NCI-H460 (cell line): ENCODE data around the gene ECT2L. TPM values are rescaled to one million over a fixed set of nuclear protein-coding genes. Genes with fewer than 3 reads are reported as not detected.

Experiments used
- DNase-seq: peaks from one replicate; pipeline ENCODE4 v3.0.0-alpha.2; 2016; ENCODE audit warnings: low read depth; ENCODE audit errors: extremely low read depth
- total RNA-seq: library from RNA; depleted of rRNA; stranded (reverse); fragments of >200 nt; shearing (Covaris generic); gene quantifications from 2 replicates; pipeline ENCODE4 v1.2.3, GENCODE V29; 2014

Gene ECT2L
- total RNA-seq, 1 experiment from 2014 or later, result not detected

DNA sequence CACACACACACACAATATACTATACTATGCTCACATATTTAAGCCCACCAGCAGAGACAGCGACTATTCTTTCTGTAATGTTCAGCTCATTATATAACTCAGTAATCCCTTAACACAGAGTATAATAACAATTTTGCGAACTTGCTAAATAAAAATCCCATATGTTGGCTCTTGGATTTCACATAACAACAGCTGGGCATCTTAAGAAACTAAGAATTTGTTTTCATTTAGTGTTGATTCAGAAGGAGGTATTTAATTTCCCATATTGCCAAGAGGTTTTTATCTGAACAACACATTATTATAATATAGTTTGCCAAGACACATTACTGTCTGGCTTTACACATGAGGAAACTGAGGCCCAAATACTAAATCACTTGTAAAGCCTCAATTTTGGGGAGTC, 7.4 kb downstream of the ECT2L start:
- no peak for DNase-seq

DNA sequence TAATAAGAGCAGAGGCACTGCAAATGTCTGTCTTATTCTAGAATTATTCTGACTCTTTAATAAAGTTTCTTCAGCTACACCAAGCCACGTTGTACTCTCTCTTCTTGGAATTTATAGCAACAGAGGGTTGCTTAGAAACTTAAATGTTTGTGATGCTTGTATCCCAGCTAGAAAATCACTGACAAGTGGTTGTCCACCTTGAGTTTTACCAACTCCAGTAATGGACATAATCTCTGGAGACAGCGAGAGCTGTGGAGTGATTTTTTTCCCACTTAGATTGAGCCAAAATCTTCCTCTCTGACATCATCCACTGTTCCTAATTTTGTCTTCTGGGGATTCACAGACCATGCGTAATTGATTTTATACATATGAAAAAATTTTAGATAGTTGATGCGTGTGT, 8.0 kb downstream of the ECT2L start:
- no peak for DNase-seq

DNA sequence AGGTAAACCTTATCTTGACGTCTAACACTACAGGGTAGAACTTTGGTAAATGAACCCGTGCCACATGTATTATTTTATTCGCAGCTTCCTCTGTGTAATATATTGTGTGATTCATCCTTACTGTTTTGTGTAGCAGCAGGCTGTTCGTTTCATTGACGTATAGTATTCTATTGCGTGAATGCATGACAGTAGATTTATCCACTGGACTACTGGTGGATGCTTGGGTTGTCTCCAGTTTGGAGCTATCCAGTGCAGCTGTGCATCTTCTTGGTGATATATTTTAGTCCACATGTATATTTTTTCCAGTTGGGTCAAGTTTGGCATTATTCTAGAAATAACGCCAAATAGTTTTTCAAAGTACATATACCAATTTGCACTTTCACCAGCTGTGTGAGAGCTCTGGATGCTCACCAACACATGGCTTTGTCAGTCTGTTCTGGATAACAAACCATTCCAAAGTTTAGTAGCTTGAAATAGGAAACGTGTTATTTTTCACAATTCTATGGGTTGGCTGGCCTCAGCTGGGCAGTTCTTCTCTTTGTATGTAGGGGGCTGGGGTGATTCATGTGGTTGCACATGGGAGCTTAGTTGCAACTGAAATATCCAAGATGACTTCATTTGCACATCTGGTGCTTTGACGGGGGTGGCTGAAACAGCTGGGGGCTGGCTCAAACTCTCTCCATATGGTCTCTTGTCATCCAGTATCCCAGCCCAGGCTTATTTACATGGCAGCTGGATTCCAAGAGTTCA, 9.3 kb downstream of the ECT2L start:
- DNase-seq, result no peak

DNA sequence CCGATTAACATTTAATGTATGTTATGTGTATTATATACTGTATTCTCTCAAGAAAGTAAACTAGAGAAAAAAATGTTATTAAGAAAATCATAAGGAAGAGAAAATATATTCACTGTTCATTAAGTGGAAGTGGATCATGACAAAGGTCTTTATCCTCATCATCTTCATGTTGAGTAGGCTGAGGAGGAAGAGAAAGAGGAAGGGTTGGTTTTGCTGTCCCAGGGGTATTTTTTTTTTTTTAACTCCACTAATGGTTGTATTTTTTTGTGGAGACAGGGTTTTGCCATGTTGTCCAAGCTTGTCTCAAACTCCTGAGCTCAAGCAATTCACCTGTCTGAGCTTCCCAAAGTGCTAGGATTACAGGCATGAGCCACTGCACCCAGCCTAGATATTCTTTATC, 11.0 kb downstream of the ECT2L start:
- no peak for DNase-seq

DNA sequence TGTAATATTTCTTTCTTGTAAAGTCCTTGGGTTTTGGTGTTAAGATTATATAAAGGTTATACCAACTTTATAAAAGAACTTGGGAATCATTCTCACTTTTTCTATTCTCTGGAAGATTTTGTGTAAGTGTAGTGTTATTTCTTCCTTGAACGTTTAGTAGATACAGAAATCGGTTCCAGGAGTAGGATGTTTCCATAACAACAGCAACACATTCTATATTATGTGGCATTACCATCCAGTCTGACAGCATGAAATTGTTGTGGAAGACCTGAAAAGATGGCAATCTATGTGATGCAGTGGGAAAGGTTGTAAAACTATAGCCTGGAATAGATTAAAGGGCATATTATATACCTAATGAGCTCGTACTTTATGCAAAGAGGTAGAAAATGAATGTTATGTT, 13.8 kb downstream of the ECT2L start:
- DNase-seq, result no peak

DNA sequence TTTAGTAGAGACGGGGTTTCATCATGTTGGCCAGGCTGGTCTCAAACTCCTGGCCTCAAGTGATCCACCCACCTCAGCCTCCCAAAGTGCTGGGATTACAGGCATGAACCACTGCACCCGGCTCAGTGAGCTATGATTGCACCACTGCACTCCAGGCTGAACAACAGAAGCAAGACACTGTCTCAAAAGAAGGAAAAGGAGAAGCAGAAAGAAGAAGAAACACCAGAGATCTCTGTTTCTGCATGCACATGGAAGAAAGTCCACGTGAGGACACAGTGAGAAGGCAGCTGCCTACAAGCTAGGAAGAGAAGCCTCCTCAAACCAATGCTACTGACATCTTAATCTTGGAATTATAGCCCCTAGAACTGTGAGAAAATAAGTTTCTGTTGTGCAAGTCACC, 16.0 kb downstream of the ECT2L start:
- no peak for DNase-seq

DNA sequence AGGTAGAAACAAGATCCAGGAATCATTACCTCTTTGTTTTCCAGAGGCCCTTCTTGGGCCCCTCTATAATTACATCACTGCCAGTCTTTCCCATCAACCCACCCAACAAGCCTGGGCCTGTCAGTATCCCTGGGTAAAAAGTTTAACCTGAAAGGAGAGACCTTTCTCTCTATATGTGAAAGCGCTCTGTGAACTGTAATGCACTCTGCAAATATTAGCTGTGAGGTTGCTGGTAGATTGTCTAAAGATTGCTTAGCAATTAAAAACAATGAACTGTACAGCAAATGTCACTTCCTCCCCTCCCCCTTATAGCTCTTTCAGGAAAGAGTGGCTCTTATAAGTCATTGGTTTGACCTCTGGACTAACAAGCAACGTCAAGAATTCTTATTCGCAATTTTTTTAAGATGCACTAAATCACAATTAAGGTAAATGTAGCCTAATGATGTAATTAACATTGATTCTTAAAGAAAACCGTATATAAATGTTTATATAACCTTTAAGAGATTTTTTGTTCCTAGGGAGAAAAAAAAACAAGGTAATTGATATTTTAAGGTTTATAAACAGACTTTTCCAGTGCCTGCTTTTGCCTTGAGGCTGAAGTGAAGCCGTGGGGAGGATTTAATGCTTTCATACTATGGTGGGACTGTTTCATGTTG, 18.4 kb downstream of the ECT2L start:
- DNase-seq, result no peak

DNA sequence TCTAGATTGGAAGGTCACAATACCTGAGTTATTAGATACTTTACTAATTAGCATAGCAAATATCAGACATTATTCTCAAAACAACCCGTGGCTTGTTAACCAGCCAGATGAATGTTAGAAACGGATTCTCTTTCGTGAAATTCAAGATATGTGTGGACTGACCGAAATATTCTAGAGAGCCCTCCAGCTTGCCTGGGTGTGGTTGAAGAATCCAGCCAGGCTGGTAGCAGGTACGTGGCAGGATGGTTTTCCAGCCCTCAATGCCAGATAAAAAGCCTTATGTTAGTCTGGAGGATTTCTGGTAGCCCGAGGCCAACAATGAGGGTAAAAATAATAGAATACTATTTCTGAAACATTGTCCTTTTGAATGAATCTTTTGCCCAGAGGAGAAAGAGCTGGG, 19.3 kb downstream of the ECT2L start:
- DNase-seq, result no peak

DNA sequence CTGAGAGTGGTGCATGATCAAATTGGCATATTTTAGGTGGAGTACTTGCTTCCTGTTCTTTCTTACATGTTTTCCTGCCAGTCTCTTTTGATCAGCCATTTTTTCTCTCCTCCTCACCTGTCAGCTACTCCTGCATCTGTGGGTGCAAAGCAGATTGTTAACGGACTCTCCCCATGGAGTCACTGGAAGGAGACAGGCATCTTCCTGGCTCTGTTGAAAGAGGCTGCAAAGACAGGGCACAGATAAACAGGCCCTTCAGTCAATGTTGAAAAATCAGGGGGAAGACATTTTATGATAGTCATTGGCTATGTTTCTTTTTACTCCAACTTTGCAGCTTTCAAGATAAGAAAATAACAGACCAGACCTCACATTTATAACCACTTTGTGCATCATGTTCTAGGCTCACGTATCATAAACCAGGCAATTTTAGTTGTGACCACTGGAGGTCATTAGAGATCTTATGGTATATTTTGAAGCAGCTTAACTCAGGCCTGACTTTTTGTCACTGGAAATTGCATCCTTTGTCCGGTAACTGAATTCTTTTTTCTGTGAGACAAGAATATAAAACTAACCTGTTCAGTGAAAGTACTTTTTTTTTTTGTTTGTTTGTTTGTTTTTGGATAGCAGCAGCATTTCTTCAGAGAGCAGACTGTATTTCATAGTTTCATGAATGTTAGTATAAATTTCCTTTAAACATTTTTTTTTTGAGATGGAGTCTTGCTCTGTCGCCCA, 20.1 kb downstream of the ECT2L start:
- peak; percentile 52 for DNase-seq

DNA sequence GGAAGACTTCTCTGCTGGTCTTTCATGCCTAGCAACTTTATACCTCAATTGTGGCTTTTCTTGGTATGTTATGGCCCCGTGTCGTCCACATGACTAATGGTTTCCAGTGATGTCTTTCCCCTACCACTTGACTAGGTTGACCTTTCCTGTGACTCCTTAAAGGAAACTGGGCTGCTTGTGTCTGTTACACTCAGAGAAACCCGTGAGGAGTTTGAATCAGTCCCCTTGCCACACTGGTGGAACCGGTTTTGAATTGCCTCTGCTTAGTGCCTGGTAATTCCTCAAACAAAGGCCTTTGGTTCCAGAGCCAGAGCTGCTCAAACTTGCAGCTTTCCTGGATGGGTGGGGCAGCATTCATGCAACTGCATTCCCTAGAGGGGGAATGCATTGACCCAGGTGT, 21.9 kb downstream of the ECT2L start:
- no peak for DNase-seq

DNA sequence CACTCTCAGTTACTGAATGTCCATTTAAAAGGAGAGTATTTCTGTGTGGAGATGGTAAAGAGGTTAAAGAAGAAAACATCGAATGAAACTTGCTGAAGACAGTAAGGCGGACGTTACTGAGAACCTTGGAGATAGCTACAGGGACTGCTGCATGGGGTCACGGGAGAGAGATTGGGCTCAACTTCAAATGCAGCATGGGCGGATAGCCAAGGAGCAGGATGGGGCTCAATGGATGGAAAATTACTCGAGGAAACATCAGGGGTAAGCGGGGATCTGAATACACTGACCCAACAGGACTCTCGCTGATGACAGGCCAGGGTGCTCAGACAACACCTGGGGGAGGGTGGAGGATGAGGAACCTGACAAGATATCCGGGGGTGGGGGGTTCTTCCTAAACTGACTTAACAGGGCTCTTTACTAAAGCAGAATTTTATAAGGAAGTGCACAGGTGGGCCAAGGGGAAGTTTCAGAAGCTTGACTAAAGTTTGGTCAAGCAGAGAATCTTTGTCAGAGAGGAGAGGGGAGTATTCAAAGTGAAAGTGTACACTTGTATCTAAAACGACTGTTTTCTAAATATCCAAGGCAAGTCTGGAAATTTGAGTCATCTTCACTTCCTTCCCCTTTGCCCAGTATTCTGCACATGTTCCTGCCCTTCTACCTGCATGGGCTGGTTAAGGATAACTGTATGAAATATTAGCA, 22.8 kb downstream of the ECT2L start:
- no peak for DNase-seq

DNA sequence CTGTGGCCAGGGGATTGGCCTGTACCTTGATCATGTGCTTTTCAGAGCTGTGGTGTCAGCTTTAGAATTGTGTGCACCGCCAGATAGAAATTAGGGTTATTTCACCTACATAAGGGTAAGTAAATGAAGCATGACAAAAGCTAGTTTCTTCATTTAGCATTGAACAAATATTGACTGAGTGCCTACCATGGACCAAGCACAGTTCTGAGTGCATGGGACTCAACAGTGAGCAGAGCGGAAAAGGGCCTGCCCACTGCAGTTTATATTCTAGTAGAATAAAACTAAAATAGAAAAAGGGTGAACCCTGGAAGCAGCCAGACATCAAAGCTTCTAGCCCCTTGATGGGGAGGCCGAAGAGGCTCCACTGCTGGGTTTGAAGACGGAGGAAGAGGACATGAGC, 25.6 kb downstream of the ECT2L start:
- DNase-seq, result no peak

DNA sequence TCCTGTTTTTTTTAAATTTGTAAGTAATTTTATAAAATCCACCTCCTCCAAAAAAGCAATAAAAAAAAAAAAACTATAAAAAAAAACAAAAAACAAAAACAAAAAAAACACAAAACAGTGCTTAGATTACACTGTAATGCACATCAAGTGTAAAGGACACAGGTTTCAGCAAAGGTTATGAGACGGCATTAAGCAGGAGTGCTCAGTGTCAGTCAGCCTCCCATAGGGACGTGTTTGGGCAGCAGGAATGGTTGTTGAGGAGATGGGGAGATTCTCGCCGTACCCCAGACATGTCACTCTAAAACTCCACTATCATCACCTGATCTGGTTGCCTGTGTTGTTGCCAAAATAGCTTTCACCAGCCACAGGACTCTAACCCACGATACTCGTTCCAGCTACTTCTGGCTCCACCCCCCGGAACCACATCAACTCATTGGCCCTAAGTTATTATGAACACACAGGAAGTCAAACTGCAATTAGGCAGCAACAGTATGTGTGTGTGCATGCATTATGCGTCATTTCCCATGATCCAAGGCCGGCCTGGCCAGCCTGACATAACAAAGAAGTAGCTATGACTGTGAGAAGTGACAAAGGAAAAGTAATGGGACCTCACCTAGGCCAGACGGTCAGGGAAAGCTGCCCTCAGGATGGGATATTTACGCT, 28.7 kb downstream of the ECT2L start:
- DNase-seq, result no peak

DNA sequence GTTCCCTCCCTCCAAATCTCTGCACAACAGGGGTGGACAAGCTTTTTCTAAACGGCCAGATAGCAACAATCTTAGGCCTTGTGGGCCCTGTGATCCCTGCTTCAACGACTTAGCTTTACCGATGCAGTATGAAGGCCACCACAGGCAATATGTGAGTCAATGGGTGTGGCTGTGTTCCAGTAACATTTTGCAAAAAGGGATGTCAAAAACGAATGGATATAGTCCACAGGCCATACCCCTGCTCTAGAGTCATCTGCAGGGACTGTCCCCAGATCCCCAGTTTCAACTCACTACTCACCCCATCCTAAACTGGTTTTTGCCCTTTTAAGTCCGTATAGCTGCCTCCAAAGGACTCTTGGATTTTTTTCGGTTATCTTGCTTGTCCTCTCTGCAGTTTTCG, 34.4 kb downstream of the ECT2L start:
- DNase-seq, result no peak

DNA sequence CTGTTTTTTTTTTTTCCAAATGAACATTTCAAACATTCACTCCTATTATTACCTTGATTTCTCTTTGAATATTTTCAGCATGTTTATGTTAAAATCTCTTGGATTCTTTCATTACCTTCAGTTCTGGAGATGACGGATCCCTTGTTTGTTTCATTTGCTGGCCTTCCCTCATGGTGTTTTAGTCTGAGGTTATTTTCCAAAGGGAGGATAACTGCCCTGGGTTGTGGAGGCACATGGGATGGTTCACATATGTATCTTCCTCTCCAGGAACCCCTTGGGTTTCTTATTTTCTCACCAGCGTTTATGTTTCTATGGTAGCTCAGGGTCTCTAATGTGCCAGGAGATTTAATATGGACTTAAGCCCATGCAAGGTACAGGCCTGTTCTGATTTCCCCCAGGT, 36.3 kb downstream of the ECT2L start:
- DNase-seq, result no peak

DNA sequence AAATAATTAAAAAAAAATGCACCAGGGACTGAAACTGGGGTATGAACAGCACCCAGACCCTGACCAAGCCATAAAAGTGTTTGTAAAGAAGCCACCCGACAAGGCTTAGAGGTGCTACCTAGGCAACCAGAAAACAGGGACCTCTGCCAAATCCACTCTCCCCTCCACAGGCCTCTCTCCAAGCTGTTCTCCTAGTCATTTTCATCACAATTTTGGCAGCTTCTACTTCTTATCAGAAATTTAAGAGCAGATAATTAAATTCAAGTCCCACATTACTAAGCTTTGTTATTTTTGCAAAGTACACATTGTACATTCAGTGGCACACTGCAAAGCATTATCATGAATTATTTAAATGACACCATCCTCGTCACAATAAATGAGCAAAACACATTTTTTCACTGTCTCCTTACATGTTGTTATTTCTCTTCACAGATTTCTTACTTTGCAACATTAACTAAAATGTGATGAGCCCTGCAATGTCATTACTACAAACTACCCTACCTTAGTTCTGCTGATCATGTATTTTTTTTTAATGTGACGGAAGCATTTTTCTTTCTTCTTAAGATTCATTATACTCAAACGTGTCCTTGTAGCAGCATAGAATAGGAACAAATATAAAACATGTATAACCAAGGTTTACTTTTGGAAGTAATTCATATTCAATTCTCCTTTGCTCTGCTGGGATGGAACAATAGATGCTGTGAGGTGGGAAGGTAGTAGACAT, 38.1 kb downstream of the ECT2L start:
- no peak for DNase-seq

DNA sequence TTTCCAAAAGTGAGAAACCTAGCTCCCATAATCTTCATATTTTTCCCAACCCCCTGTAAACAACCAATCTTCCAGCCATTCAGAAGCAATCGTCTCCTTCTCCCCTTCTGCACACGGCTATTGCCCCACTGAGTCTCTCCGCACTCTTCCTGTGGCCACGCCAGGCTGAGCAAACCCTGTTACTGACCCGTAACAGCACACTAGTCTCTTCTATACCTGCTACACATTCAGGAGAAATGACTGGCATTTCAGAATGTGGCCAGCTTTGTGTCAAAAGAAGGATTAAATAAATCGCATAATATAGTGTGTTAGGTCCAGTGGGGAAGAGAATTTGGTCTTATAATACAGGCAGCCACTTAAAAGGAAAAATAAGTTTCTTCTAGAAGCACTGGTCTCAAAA, 41.4 kb downstream of the ECT2L start:
- no peak for DNase-seq

DNA sequence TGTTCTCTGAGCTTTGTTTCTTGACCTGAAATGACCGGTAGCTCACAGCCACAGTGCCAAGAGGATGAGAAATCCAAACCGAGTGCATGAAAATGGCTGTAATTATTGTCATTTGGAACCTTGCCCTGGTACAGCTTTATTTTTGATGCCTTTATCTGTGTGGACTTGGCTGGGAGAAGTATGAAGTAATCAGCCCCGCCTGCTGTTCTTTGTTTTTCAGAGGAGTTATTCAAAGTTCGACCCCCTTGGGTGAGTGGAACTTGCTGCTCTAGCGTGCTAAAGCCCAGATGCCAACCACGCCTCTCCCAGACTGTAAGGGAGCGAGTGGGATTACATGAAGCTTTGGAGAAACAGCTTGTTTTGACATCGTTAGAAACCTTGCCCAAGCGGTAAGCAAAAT, 48.3 kb downstream of the ECT2L start:
- no peak for DNase-seq

DNA sequence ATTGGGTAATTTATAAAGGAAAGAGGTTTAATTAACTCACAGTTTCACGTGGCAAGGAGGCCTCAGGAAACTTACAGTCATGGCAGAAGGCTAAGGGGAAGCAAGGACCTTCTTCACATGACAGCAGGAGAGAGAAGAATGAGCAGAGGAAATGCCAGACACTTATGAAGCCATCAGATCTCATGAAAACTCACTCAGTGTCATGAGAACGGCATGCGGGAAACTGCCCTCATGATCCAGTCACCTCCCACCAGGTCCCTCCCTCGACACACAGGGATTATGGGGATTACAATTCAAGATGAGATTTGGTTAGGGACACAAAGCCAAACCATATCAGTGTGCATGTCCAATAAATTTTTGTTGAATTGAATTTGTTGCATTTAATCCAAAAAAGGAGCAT, 52.0 kb downstream of the ECT2L start:
- no peak for DNase-seq

DNA sequence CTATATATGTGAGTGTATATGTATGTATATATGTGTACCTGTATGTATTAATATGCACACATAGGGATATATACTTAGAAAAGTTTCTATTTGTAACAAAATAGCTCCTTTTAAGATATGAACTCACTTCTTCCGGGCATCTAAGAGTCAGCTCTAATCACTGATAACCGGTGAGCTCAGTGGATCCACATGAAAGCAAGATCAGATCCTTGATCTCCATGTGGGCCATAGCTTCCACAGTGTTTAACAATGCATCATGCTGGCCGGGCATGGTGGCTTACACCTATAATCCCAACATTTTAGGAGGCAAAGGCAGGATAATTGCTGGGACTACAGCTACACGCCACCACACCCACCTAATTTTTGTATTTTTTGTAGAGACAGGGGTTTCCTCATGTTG, 52.6 kb downstream of the ECT2L start:
- DNase-seq, result no peak
